Stimulated activated CD8-positive, alpha-beta memory T cell treated with anti-CD3 and anti-CD28 coated beads, Interleukin-15, amount 100 ng/mL, for 1 hour (primary cell): ENCODE results near the gene TMEM123.
"Not testable (repeated sequence)": the region's sequence is repeated elsewhere in the genome, so short reads cannot be mapped to it uniquely, and the experiment has no call there.

Experiments used
- DNase-seq: peaks from one replicate; pipeline ENCODE4 v3.0.0-alpha.2; 2020; ENCODE audit warnings: low read depth

The TMEM123 gene

DNA sequence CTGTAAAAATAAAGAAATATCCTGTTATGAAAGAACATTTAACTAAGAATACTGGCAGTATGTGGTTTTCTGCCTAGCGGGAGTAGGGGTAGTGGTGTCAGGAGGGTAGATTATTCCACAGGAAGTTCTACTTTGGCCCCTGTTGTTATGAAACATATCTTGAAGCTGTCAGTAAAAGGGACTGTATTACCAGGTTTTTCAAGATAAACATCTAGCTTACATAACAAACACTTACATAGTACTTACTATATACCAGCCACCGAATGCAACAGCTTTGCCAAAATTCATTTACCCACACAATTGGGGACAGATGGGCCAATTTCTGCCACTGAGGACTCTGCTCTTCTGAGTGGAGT is 3.7 kb downstream of the TMEM123 start:
- no peak for DNase-seq

DNA sequence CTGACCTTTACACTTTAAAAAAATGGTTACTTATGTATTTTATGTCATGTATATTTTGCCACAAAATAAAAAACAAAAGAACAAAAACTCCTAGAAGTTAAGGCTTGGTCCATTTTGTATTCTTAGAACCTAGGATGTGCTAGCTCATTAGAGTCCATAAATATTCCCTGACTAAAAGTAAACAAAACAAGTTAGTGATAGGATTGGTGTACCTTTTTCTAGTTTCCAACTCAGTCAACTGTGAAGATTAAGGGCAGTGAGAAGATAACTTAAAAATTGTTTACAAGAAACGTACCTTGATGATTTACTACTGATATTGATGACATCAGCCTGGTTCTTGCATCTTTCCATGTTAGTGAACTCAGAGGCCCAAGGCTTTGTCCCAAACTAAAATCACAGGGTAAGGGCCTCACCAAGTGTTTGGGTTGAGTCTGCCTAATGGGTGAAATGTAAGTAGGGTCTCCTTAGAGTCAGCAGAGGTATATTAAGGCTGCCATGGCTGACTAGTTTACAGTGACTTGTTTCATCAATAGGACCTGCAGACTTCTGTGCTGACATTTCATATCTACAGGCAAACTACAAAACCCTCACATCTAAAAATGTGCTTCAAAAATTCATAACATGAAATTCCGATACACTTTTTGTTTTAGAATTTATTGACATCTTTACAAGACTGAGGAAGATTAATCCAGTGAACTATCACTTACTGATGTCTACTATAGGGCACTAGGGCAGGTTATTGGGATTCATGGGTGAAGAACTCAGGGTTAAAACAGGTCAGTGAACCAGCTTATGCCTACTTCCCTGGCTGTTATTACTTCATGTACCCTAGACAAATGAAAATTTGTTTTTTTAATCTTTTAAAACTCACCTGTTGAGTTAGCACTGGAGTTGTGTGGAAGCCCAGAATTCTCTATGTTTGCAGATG is 4.4 kb downstream of the TMEM123 start:
- DNase-seq, result no peak

DNA sequence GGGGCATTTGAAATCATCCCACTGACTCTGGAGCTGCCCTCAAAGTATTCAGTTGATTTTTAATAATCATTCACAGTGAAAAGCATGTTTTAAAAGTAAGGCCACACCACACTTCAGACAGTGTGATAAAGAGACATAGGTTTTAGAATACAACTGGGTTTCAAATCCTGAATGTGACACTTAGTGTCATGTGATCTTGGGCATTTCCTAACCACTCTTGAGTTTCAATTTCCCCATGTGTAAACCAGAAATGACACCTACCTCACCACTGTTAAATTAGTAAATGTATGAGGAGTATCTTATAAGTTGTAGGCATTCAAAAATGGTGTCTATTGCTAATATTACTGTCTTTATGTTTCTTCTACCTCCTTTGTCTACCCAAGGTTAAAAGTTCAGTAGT is 5.4 kb downstream of the TMEM123 start:
- DNase-seq, result no peak

DNA sequence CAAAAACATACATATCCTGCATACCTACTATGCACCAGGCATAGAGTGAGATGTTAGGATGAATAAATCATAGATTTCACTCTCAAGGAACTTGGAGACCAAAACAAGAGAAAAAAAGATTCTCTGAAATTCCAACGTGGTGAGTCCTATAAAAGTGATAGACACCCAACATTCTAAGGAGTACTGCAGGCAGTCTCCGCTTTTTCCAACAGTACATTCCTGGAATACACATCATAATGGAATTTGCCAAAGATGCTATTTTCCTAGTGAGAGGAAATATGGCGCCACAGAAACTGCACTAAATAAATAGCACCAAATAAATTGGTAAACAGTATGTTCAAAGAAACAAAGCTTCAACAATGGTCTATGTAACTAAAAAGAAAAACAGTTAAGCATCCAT is 6.0 kb downstream of the TMEM123 start:
- no peak for DNase-seq

DNA sequence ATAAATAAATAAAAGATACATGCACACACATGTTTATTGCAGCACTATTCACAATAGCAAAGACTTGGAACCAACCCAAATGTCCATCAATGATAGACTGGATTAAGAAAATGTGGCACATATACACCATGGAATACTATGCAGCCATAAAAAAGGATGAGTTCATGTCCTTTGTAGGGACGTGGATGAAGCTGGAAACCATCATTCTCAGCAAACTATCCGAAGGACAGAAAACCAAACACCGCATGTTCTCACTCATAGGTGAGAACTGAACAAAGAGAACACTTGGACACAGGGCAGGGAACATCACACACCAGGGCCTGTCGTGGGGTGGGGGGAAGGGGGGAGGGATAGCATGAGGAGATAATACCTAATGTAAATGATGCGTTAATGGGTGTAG is 7.9 kb downstream of the TMEM123 start:
- not testable (repeated sequence) for DNase-seq

DNA sequence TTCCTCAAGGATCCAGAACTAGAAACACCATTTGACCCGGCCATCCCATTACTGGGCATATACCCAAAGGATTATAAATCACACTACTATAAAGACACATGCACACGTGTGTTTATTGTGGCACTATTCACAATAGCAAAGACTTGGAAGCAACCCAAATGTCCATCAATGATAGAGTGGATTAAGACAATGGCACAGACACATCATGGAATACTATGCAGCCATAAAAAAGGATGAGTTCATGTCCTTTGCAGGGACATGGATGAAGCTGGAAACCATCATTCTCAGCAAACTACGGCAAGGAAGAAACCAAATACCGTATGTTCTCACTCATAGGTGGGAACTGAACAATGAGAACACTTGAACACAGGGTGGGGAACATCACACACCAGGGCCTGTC is 8.4 kb downstream of the TMEM123 start:
- not testable (repeated sequence) for DNase-seq

DNA sequence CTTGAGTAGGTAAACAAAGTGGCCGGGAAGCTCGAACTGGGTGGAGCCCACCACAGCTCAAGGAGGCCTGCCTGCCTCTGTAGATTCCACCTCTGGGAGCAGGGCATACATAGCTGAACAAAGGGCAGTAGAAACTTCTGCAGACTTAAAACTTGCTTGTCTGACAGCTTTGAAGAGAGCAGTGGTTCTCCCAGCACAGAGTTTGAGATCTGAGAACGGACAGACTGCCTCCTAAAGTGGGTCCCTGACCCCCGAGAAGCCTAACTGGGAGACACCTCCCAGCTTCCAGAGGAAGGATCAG is 13.6 kb downstream of the TMEM123 start:
- DNase-seq, result not testable (repeated sequence)

DNA sequence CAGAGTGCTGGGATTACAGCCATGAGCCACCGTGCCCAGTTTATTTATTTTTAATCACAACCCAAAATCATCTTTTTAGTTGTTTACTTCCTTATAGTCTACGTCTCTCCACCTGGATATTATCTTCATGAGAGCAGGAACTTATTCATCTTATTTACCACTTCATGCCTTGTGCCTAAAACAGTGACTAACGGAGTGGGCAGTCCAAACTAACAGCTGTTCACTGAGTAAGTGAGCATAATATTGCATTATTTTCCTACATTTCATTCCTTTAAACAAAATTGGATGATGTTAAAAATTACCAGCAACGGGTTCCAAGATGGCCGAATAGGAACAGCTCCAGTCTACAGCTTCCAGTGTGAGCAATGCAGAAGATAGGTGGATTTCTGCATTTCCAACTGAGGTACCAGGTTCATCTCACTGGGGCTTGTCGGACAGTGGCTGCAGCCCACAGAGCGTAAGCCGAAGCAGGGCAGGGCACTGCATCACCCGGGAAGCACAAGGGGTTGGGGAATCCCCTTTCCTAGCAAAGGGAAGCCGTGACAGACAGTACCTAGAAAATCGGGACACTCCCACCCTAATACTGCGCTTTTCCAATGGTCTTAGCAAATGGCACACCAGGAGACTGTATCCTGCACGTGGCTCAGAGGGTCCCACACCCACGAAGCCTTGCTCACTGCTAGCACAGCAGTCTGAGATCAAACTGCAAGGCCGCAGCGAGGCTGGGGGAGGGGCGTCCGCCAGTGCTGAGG is 14.1 kb downstream of the TMEM123 start:
- no peak for DNase-seq

DNA sequence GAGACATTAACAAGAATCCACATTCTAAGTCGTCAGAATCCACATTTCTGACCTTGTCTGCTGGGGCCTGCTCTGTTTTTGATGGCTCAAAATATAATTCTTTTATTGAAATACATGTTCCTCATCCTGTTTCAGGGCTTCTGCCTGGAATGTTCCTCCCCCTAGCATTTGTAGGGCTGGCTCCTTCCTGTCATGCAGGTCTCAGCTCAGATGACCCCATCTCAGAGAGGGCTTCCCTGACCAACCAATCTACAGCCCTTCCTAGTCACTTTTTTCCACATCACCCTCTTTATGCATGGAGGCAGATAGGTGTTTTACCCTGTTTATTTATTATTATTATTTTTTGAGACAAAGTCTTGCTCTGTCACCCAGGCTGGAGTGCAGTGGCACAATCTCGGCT is 14.8 kb downstream of the TMEM123 start:
- DNase-seq, result no peak

DNA sequence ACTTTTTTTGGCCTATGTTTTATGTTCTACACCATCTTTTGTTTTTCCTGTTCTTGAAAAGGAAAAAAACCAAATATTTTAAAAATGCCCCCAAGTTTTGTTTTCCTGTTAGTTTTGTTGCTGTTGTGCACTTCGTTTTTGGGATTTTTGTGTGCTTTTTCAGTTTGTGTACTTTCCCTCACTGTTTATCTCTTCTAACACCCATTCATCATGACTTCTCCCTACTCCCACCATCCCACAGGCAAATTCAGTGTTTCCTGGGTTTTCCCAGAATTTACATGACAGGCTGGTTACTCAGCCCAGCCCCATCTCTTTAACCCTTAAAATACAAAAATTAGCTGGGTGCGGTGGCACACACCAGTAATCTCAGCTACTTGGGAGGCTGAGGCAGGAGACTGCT is 15.6 kb downstream of the TMEM123 start:
- no peak for DNase-seq

DNA sequence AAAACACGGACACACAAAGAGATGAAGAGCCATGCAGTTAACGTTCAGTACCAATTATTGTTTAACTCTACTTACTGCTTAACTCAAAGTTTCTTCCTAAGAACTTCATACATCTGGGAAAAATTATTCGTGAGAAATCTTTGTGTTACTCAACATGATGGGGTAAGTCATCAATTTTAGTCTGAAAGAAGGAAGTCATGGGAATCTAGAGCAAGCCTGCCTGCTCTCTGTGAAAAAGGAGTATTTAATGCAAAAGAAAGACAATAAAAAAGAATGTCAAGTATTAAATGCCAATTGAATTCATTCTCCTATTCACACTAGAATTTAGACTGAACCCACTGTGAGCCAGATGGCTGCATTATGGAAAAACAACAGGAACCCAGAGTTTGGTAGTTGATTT is 16.0 kb downstream of the TMEM123 start:
- DNase-seq, result no peak

DNA sequence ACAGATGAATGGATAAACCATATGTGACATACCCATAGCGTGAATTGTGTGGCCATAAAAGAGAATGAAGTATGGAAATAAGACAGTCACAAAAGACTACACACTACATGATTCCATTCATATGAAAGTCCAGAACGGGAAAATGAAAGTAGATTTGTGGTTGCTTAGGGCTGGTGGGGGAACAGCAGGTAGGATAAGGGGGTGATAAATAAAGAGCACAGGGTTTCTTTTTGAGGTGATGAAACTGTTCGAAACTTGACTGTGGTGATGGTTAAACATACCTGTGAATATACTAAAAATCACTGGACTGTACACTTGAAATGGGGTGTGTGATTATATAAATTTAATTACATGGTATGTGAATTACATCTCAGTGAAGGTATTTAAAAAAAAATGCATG is 16.9 kb downstream of the TMEM123 start:
- no peak for DNase-seq

DNA sequence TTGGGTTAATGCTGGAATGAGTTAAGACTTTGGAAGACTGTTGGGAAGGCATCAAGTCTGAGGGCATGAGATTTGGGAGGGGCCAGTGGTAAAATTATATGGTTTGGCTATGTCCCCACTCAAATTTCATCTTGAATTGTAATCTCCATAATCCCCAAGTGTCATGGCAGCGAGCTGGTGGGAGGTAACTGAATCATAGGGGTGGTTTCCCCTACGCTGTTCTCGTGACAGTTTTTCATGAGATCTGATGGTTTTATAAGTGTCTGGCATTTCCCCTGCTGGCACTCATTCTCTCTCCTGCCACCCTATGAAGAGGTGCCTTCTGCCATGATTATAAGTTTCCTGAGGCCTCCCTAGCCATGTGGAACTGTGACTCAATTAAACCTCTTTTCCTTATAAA is 19.0 kb downstream of the TMEM123 start:
- not testable (repeated sequence) for DNase-seq

DNA sequence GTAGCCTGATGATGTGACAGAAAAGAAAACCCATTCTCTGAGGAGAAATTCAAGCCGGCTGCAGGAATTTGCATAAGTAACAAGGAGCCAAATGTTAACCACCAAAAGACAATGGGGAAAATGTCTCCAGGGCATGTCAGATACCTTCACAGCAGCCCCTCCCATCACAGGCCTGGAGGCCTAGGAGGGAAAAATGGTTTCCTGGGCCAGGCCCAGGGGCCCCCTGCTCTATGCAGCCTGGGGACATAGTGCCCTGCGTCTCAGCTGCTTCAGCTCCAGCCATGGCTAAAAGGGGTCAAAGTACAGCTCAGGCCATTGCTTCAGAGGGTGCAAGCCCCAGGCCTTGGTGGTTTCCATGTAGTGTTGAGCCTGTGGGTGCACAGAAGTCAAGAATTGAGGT is 20.0 kb downstream of the TMEM123 start:
- DNase-seq, result not testable (repeated sequence)

DNA sequence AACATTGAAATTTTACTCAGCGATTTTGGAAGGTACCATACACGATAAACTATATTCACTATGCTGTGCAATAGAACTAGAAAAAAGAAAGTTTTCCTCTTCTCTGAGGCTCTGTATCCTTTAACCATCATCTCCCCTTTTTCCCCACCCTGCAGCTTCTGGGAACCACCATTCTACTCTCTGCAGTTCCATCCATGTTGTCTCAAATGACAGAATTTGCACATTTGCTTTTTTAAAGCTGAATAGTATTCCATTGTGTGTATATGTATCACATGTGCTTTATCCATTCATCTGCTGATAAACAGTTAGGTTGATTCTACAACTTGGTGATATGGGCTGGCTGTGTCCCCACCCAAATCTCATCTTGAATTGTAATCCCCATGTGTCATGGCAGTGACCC is 21.2 kb downstream of the TMEM123 start:
- no peak for DNase-seq

DNA sequence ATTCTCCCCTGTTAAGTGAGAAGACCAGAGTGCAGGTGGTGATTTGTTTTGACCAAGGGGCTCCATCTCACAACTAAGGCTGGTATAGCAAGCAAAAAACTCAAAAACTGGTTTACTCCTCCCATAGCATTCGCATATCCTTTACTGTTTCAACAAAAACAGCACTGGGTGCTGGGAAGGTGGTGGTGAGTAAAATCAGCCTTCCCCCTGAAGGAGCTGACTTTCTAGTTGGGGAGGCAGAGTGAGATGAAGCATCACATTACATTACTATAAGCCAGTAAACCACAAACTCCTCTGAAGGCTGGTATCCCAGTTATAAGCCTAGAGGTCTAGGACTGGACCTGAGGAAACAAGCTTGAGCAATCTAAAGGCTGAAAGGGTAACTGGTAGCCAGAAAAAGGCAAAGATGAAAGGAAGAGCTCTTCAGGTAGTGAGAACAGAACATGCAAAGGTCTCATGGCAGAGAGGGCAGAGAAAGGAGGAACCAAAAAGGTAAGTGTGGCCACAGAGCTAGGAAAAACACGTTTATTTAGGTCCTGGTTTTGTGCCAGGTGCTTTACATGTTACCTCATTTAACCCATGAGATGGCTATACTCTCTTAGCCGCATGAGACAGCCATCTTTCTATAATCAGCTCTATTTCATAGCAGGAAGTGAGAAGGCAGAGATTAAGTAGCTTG is 22.3 kb downstream of the TMEM123 start:
- DNase-seq, result no peak

DNA sequence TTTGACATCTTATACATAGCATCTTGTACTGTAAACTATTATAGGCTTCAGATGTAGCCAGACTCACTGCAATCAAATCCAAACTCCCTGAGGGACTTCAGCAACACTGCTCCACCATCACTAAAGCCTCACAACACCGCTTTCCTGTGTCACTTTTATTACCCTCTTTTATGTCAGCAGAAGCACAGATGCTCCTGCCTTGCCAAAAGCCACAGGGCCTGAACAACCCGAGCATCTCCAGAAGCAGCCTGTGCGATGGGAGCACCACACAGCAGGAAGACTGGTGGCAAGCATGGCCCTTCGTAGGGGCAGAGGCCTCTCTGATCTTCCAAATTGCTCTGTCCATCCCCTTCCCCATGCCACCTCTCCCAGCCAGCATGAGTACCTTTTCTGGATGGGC is 22.9 kb downstream of the TMEM123 start:
- no peak for DNase-seq

DNA sequence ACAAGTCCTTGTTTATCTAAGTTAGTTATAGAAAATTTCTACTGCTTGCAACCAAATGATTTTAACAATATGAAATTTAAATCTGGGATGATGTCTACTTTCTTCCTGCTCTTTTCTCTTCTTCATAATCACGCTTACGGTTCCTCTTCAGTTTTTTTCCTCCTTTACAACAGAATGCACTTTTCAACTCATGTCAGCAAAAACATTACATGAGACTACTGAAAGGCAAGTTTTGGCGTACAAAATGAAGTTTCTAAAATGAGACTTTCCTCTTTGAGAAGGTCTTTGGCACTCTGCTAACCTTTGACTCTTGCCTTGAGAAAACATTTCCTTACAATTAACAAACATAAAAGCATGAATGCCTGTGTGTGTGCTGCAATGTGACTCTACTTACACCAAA is 23.3 kb downstream of the TMEM123 start:
- DNase-seq, result no peak

DNA sequence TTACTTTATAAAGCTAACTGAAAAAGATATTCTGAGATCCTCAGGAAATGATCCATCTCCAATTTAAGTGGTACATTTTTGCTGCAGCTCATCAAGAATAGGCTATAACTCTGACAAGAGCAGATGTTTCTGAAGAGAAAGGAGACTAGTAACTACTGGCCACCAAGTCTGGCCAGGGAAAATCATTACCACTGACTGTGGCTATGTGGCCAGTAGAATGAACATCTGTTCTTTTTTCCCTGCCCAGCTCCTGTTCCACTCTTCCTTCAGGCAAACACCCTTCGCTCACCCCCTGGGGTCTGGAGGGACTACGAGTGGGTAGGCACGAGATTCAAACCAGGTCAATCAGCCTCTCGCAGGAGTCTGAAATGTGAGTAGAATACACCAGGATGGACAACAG is 23.9 kb downstream of the TMEM123 start:
- no peak for DNase-seq

DNA sequence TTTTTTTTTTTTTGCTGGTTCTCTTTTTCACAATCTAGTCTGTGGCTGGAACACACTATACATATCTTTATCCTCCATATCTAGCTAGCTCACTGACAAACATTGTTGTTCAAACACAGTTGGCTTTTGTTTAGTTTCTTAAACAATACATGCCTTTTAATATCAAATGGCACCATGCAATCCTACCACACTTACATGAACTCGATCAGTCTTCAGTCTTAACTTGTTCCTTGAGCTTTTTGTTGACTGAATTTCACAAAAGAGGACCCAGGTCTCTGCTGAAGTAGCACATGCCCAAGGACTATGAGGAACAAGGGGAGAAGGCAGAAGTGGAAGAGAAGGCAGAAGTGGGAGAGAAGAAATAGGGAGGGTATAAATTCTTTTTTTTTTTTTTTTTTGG is 25.5 kb downstream of the TMEM123 start:
- DNase-seq, result no peak

DNA sequence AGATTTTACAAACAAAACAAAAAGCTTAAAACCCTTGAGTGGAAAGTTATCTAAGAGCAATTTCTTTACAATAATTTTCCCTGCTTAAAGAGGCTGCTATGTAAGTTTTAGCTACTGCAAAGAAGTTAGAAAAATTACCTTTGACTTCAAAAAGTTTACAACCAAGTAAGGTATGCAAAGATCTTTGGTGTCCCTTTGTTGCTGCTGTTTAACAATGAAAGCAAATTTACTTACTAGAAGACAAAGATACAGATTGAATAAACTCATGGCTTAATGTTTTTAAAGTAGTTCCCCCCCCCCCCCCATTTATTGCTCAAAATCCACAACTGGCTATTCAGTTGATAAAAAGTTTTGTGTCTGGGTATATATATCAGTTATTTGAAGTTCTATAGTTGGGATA is 26.0 kb downstream of the TMEM123 start:
- DNase-seq, result no peak

DNA sequence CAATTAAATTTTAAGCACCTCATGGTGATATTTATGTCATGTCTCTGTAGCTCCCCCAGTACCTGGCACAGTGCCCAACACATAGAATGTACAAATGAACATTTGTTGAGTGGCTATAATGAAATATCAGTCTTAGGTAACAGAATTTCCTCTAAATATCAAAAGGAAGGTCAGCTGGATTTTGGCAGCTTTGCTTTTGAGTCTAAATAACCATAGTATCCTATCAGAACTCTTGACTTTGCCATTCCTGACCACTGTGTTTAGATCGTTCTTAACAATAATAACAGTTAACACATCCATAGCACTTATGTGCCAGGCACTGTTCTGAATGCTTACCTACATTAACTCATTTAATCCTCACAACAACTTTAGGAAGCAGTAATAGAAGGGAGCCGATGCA is 26.6 kb downstream of the TMEM123 start:
- no peak for DNase-seq

DNA sequence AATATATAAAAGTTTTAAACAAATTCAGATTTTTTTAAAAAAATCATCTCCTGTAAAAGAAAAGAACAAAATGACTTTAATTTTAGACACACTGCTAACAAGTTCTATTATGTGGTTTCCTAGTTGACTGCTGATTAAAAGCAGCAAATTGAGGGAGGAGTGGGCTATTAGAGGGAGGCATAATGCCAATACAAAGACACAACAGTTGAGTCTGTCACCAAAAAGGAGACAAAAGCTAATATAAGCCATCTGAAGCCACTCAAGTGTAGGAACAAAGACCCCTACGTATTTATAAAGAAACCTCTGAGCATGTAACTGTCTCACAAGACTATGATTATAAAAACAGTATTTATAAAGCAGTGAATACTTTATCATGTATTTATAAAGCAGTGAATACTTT is 28.6 kb downstream of the TMEM123 start:
- no peak for DNase-seq
